Panc1 (cell line): ENCODE results near the gene KAT7. TPM values are rescaled to one million over a fixed set of nuclear protein-coding genes. Genes with fewer than 3 reads are reported as not detected.

Experiments
- ATAC-seq: fragments of 200-7000 bp; cut with Tn5 transposase; 2 replicates; pipeline ENCODE4 v1.9.1; 2020; ENCODE audit warnings: mild to moderate bottlenecking, moderate library complexity
- BruUV-seq: library from RNA; stranded (reverse); fragments of 400-500 nt; replicated peaks from 2 replicates; lab custom pipeline; 2021; lab: Mats Ljungman, UMichigan
- CTCF ChIA-PET: fragments of 300-600 bp; sonication (Branson Sonifier 250); formaldehyde crosslinking; loops from one replicate; lab custom pipeline; 2022; ENCODE audit warnings: antibody characterized with exemption; lab: Charles Lee
- POLR2A ChIA-PET: fragments of 300-600 bp; sonication (Branson Sonifier 250); formaldehyde crosslinking; loops from one replicate; lab custom pipeline; 2022; ENCODE audit warnings: antibody characterized with exemption; lab: Charles Lee
- DNase-seq: peaks from one replicate; pipeline ENCODE4 v3.0.0-alpha.2; 2010; ENCODE audit warnings: low read depth, low spot score
- H3K27ac ChIP-seq: 2 replicates; pipeline ENCODE4 v1.5.1; 2011; ENCODE audit warnings: mild to moderate bottlenecking, low read length, inconsistent platforms
- H3K27me3 ChIP-seq: fragments of 200-500 bp; sonication (Bioruptor generic); 2 replicates; pipeline ENCODE4 v1.6.0; 2014; ENCODE audit warnings: low read length, inconsistent platforms; ENCODE audit not compliant: control insufficient read depth, insufficient read depth
- H3K36me3 ChIP-seq: fragments of 200-500 bp; sonication (Bioruptor generic); 2 replicates; pipeline ENCODE4 v1.5.1; 2014; ENCODE audit warnings: inconsistent platforms, mild to moderate bottlenecking, low read length, moderate library complexity; ENCODE audit not compliant: control insufficient read depth, insufficient read depth
- H3K4me1 ChIP-seq: 2 replicates; pipeline ENCODE4 v1.5.1; 2011; ENCODE audit warnings: inconsistent platforms, mild to moderate bottlenecking, low read length, moderate library complexity; ENCODE audit not compliant: control insufficient read depth, insufficient read depth
- H3K4me3 ChIP-seq, 2 experiments: 2 replicates each; pipeline ENCODE4 v1.5.1; 2011 to 2012; ENCODE audit warnings: low read depth in 2 of 2, low read length in 2 of 2, mild to moderate bottlenecking in 2 of 2, inconsistent platforms in 1 of 2, moderate library complexity in 1 of 2
- H3K9me3 ChIP-seq: fragments of 200-500 bp; sonication (Bioruptor generic); 2 replicates; pipeline ENCODE4 v1.5.1; 2014; ENCODE audit warnings: low read depth, mild to moderate bottlenecking, inconsistent platforms, low read length, moderate library complexity; ENCODE audit not compliant: control insufficient read depth, insufficient read depth
- POLR2AphosphoS5 ChIP-seq: IDR thresholded peaks from 2 replicates; pipeline ENCODE4 v1.6.1; 2012; ENCODE audit warnings: mild to moderate bottlenecking, low read depth, low read length, moderate library complexity
- SIN3A ChIP-seq: IDR thresholded peaks from 2 replicates; pipeline ENCODE4 v1.6.1; 2012; ENCODE audit warnings: low read depth, mild to moderate bottlenecking, low read length, moderate library complexity, borderline replicate concordance; ENCODE audit not compliant: insufficient read depth
- TCF7L2 ChIP-seq: IDR thresholded peaks from 2 replicates; pipeline ENCODE4 v1.6.1; 2011; ENCODE audit warnings: mild to moderate bottlenecking, low read depth, low read length, inconsistent platforms
- in situ Hi-C: cut with HindIII; loops from 2 replicates; pipeline ENCODE4 v1.10.0; 2016; ENCODE audit warnings: low sequenced_read_pairs, low pct_unique_long_range_greater_than_20kb
- intact Hi-C: fragments of 100-400 bp; cut with micrococcal nuclease; formaldehyde crosslinking; loops from one replicate; pipeline ENCODE4 v1.10.0; 2022; ENCODE audit not compliant: unreplicated experiment
- total RNA-seq: library from RNA; stranded (reverse); gene quantifications from one replicate; pipeline ENCODE4 v1.2.1, GENCODE V29; 2021; ENCODE audit not compliant: unreplicated experiment
- TF ChIP-seq, protein P1 (sequence below): fragments of 450-650 bp; IDR thresholded peaks from 2 replicates; pipeline ENCODE4 v1.5.1; 2017; ENCODE audit warnings: mild to moderate bottlenecking
- TF ChIP-seq, protein P2 (sequence below), 2 experiments: IDR thresholded peaks; 2 replicates each; pipeline ENCODE4 v1.6.1; 2011 to 2012; ENCODE audit warnings: low read depth in 2 of 2, control low read depth in 1 of 2, low read length in 1 of 2, mild to moderate bottlenecking in 1 of 2, moderate library complexity in 1 of 2; ENCODE audit not compliant: insufficient read depth in 1 of 2

KAT7 gene
- total RNA-seq, 1 experiment from 2014 or later, result 69.0 TPM

DNA sequence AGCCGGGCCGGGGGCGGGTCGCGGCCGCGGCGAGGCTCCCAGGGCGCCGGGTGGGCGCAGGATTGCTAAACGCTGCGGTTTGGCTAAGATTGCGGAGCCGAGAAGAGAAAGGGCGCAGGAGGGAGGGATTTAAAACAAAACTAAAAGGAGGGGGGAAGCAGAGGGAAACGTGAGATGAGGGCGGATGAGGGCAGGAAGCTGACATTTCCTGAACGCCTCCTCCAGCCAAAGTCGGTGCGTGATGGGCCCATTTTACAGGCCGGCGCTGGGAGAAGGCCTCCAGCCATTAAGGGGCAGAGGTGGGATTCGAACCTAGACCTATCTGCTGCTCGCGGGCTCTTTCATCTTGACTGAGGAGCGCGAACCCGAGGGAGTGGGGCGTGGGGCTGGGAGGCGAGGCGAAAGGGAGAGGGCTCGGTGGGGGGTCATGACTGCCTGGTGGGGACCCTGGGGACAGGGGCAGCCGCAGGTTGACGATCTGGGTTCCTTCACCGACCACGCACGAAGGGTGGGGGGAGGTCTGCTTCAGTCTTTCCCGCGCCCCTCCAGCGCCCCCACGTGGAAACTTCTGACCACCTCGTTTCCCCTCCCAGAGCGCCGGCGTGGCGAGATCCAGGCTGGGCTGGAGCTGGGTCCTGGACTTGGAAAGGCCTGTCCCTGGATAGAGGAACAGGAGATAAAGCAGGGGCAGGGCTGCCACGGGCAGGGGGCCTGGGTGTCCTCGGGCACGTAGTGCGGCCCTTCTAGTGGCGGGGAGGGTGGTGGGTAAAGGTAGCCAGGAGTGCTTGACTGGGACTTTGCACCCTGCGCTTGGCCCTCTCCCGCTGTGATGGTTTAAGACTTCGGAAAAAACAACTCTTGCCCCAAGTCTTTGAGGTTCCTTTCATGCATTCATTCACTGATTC, 63.2 kb downstream of the KAT7 start:
- Histone ChIP-seq H3K27me3 (peaks cover 23% of the 10 kb centered on the region), H3K36me3 (no peaks in the 10 kb centered on the region), H3K4me3 (peak overlapping the region; percentile 48 to 59), H3K4me1 (peaks cover 3% of the 10 kb centered on the region; the same call in 1 of the 2 replicates), H3K9me3 (no peaks in the 10 kb centered on the region), H3K27ac (no peak overlapping the region)
- DNase-seq (no peak), ATAC-seq (peak; percentile 78)
- CTCF ChIA-PET, result no interaction called here
- TF ChIP-seq SIN3A, result no peak
- peak; percentile 93 for TF ChIP-seq TCF7L2
- TF ChIP-seq, protein P1, sequence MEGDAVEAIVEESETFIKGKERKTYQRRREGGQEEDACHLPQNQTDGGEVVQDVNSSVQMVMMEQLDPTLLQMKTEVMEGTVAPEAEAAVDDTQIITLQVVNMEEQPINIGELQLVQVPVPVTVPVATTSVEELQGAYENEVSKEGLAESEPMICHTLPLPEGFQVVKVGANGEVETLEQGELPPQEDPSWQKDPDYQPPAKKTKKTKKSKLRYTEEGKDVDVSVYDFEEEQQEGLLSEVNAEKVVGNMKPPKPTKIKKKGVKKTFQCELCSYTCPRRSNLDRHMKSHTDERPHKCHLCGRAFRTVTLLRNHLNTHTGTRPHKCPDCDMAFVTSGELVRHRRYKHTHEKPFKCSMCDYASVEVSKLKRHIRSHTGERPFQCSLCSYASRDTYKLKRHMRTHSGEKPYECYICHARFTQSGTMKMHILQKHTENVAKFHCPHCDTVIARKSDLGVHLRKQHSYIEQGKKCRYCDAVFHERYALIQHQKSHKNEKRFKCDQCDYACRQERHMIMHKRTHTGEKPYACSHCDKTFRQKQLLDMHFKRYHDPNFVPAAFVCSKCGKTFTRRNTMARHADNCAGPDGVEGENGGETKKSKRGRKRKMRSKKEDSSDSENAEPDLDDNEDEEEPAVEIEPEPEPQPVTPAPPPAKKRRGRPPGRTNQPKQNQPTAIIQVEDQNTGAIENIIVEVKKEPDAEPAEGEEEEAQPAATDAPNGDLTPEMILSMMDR, result peak; percentile 90
- BruUV-seq, result no TSS peak
- in situ Hi-C loops (no loop called here), intact Hi-C loops (loop anchor here (10.0 kb wide), 1 partner anchor 277 kb away; the partner anchor contains the start of gene NXPH3)
- POLR2A ChIA-PET, result interaction anchor here (0.6 kb wide), 2 partner anchors 130 to 144 kb away, joined by 3 to 4 read pairs; partner anchors contain the start of gene SLC35B1

DNA sequence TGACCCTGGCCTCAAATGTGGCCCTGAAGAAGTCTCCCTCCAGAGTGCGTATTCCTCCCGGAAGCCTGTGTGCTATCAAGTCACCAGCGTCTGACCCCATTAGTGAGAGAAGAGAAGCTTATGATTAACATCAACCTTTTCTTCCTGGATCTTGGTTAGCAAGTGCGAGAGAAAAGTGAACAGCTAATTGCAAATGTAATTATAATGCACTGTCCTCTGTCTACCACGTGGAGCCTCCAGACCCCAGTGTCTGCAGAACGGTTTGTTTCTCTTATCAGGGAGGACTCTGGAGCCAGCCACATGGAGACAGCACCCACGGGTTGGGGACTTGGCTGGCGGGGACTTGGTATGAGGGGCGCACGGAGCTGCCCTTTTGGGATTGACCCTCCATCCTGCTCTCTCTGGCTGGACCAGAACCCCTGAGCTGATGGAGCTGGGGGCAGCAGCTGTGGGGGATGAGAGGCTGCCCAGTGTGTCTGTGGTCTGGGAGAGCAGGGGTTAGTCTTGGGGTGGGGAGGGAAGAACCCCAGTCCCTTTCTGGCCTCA, 65.1 kb downstream of the KAT7 start:
- TF ChIP-seq TCF7L2, result no peak
- no peak for TF ChIP-seq SIN3A
- TF ChIP-seq, protein P2, sequence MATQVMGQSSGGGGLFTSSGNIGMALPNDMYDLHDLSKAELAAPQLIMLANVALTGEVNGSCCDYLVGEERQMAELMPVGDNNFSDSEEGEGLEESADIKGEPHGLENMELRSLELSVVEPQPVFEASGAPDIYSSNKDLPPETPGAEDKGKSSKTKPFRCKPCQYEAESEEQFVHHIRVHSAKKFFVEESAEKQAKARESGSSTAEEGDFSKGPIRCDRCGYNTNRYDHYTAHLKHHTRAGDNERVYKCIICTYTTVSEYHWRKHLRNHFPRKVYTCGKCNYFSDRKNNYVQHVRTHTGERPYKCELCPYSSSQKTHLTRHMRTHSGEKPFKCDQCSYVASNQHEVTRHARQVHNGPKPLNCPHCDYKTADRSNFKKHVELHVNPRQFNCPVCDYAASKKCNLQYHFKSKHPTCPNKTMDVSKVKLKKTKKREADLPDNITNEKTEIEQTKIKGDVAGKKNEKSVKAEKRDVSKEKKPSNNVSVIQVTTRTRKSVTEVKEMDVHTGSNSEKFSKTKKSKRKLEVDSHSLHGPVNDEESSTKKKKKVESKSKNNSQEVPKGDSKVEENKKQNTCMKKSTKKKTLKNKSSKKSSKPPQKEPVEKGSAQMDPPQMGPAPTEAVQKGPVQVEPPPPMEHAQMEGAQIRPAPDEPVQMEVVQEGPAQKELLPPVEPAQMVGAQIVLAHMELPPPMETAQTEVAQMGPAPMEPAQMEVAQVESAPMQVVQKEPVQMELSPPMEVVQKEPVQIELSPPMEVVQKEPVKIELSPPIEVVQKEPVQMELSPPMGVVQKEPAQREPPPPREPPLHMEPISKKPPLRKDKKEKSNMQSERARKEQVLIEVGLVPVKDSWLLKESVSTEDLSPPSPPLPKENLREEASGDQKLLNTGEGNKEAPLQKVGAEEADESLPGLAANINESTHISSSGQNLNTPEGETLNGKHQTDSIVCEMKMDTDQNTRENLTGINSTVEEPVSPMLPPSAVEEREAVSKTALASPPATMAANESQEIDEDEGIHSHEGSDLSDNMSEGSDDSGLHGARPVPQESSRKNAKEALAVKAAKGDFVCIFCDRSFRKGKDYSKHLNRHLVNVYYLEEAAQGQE (IDR thresholded peaks at IDR 0.05; ENCODE audit: insufficient read depth in 1 of 2, low read depth in 2 of 2, low read length in 1 of 2), result no peak
- TF ChIP-seq POLR2AphosphoS5, result no peak
- TF ChIP-seq, protein P1, result no peak
- Histone ChIP-seq H3K27me3 (peaks cover 23% of the 10 kb centered on the region), H3K4me3 (no peak overlapping the region), H3K27ac (no peak overlapping the region), H3K4me1 (peaks cover 3% of the 10 kb centered on the region; the same call in 1 of the 2 replicates), H3K36me3 (no peaks in the 10 kb centered on the region), H3K9me3 (no peaks in the 10 kb centered on the region)
- no TSS peak for BruUV-seq
- ATAC-seq (no peak), DNase-seq (no peak)
- in situ Hi-C loops (no loop called here), intact Hi-C loops (loop anchor here (10.0 kb wide), 1 partner anchor 279 kb away; the partner anchor contains the start of gene NXPH3)
- ChIA-PET POLR2A (no interaction called here), CTCF (no interaction called here)
